ENCODE data around the gene ZNF622.
"Not testable (repeated sequence)": the region's sequence is repeated elsewhere in the genome, so short reads cannot be mapped to it uniquely, and the experiment has no call there.

The ZNF622 gene

DNA sequence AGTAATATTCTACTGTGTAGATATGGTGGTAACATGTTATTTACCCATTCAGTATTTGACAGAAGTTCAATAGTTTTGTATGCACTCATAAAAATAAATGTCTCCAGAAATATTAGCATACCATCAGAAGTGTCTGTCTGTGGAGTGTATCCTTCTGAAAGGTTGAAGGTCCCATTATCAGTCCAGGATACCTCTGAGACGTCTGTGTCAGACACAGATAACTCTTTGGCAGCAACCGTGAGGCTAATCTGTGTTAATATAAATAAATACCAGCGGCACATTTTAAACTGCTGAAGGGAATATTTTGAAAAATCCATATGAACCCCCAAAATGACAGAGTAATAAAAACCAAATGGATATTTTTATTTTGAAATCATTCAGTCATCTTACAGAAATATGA is 11.9 kb upstream of the ZNF622 start:
- DNase-seq: no peak

DNA sequence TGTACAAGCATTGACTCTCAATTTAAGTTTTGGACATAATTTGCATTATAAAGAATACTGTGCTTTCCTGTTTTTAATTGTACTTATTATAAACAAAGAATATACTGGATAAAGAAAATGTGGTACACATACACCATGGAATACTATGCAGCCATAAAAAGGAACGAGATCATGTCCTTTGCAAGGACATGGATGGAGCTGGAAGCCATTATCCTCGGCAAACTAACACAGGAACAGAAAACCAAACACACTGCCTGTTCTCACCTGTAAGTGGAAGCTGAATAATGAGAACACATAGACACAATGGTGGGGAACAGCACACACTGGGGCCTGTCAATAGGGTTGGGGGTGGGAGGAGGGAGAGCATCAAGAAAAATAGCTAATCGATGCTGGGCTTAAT is 10.8 kb upstream of the ZNF622 start:
- not testable (repeated sequence) for DNase-seq

DNA sequence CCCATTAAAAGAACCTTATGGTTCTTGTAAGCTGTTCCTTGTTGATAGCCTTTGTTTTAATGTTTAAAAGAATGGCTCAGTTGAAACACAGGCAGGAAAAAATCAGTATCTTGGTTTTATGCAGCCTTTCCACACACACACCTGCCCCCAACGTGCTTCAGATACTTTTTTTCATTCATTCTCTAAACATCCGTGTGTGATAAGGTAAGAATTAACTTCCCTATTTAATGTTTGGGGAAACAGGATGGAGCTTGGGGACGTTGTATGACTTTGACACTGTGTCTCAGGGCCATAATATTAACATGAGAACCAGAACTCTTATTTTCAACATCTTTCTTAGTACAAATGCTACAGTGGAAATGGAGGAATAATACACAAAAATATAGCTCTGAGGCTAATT is 5.8 kb upstream of the ZNF622 start:
- DNase-seq: no peak

DNA sequence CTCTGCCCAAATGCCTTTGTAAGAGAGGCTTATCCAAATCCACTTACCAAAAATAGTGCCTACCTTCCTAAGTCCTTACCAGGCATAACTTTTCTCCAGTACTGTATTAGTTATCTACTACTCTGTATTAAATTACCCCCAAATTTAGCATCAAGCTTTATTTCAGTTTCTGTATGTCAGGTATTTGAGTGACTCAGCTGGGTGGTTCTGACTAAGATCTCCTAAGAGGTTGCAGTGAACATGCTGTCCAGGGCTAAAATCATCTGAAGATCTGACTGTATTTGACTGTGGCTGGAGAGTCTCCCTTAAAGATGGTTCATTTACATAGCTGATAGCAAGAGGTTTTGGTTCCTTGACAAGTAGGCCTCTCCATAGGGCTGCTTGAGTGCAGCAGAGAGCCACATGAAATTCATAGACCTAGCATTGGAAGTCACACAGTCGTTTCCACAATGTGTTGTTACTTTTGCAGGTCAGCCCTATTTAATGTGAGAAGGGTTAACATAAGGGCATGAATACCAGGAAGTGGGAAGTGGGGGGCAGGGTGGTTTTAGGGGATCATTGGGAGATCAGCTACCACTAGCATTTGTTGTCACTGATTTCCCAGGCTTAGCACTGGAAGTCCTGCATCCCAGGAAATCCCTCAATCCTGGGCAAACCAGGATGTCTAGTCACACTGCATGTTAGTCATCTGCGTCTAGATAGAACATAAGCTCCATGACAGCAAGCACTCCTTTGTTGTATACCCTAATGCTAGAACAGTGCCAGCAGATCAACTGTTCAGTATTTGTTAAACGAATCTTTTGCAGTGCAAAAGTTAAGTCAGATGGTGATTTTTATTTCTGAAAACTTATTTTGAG is 2.0 kb upstream of the ZNF622 start:
- DNase-seq: peak; percentile 64

DNA sequence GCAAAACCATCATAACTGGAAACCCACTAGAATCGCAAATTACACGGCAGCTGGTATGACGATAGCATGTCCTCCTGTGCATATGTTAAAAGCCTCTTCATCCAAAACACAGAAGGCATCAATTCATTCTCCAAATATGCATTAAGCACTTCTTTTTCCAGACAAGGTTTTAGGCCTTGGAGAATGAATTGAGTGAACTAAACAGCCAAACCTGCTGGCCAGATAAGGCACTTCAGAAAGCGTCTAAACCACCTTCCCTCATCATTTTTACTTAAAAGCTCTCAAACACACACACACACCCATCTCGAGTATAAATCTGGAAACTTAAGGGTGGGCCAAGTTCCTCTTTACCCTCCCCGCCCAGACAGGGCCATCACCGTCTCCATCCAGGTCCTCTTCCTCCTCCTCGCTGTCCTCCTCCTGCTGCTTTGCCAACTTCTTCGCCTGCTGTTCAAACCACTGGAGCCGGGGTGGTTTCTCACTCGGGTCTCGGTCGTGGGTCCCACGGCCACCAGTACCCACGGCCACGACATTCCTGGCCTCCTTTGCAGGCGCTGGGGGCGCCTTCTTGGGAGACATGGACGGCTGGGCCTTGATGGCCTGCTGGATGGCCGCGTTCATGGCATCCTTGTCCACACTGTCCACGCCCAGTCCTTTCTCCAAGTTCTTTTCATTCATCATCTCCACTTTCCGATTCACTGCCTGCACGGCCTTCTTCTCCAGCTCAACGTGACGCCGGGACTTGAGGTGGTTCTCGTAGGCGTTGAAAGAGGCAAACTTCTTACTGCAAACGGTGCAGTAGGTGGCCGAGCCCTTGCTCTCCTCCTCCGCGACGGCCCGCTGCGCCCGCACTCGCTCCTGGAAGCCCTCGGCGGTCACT is 696 bp downstream of the ZNF622 start:
- peak; percentile 34 for DNase-seq

- DNase-seq: peak; percentile 90
These were observed 1.4 kb downstream of the ZNF622 start for GRCh38 chr5:16464231-16464630.

GRCh38 chr5:16461782-16462181 is 3.8 kb downstream of the ZNF622 start:
- DNase-seq: no peak

GRCh38 chr5:16461026-16461425 is 4.6 kb downstream of the ZNF622 start:
- DNase-seq: no peak

DNA sequence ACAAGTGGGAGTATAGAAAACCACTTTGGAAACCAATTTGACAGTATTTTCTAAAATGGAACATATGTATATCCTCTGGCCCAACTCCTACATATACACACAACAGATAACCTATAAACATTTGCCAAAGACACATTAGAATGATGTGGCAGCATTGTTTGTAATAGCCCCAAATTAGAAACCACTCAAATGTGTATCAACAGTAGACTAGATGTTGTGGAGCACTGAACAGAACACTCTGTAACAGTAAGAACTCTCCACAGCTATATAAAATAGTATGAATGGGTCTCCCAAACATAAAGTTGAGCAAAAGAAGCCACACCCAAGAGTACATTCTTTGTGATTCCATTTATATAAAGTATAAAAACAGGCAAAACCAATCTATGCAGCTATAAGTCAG is 6.1 kb downstream of the ZNF622 start:
- no peak for DNase-seq

GRCh38 chr5:16457853-16458252 is 7.7 kb downstream of the ZNF622 start:
- DNase-seq: no peak

- DNase-seq: peak; percentile 19
These were observed 8.1 kb downstream of the ZNF622 start for GRCh38 chr5:16457451-16457850.

GRCh38 chr5:16456103-16456832 is 9.3 kb downstream of the ZNF622 start:
- peak; percentile 81 for DNase-seq

DNA sequence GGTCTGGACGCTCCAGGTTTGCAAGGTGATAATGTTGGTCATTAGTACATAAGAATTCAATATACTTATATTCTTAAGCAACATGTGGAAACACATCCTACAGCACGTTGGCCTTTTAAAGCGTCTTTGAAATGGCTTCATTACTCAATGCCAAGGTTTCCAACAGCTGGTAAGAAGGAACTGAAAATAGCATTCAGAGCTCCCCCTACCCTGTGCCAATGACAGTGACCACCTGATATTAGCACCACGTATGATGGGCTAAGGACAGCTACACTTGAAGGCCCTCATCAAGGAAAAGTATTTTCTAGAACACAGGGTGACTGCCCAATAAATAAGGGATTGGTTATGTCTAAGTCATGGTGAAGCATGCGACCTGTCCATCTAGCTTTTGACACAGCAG is 9.9 kb downstream of the ZNF622 start:
- no peak for DNase-seq

DNA sequence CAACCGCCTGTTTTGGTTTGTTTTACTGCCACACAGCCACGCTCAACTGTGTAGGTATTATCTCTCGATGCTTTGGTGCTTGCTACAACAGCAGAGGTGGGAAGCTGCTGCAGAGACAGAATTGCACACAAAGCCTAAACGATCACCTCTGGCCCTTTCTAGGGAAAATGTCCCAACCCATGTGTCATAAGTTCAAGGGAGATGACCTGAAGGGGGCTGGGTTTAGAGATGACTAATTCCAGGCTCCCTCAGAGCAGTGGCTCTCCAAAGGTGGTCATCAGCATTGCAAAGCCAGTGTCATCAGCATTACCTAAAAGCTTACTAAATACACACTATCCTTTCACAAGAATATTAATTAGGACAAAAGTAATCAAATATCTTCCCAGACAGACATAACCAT is 10.9 kb downstream of the ZNF622 start:
- no peak for DNase-seq

DNA sequence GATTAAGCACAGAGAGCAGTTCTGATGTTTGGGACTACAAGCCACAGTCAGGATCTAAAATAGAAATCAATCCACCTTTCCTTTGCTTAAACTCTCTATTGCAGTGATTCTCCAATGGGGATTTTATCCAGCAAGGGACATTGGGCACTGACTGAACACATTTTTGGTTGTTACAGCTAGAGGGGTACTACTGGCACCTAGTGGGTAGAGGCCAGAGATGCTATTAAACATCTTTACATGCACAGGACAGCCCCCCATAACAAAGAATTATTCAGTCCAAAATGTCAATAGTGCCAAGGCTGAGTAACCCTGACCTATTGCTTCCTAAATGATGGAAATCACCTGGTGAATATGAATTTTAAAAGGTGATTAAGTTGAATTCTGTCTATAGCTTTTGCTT is 12.0 kb downstream of the ZNF622 start:
- peak; percentile 22 for DNase-seq

DNA sequence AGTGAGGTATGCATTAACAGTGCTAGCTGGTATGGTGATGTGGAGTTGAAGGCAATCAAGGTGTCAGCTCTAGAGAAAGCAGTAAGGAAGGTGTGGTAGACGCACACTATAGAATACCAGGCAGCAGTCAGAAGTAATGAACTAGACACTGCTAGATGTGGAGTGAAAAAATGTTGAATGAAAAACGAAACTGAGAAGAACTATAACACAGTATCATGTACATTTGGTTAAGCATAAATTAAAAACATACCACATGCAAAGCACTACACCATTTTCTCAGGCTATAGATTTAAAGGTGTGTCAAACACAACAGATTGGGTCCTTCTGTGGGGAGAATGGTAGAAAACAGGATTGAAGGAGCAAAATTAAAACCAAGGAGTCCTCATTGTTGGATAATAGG is 15.4 kb downstream of the ZNF622 start:
- DNase-seq: no peak

DNA sequence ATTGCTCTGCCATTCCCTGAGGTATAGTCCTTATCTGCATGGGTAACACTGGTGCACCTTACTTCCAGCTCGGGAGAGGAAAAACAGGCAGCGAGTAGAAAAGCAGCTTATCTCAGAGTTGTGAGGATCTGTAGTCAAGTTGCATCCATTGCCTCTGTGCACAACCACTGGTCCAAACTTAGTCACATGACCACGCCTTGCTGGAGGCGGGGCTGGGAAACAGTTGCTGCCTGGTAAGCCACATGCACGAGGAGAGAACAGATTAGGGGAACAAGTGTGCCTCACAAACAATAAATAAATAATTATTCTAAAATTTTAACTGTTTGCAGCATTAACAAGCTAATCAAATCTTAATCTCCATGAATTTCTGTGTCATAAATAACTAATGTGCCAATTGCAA is 18.6 kb downstream of the ZNF622 start:
- DNase-seq: peak; percentile 83

DNA sequence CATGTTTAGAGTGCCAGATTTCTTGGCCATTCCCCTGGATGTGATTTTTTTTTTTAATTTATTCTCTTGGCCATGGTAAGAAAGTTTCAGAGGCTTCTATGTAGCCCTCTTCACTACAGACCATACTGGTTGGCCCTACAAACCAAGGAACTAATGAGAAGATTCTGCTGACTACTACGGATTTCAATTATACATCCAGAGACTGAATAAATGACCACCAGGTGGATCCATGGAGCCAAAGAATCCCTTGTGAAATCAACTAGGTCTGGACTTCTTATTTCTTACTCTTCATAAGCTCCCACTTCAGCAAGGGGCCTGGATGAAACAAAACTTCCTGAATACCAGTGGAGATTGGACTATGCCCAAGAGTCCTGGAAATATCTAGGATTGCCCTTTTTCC is 27.6 kb downstream of the ZNF622 start:
- DNase-seq: peak; percentile 4

DNA sequence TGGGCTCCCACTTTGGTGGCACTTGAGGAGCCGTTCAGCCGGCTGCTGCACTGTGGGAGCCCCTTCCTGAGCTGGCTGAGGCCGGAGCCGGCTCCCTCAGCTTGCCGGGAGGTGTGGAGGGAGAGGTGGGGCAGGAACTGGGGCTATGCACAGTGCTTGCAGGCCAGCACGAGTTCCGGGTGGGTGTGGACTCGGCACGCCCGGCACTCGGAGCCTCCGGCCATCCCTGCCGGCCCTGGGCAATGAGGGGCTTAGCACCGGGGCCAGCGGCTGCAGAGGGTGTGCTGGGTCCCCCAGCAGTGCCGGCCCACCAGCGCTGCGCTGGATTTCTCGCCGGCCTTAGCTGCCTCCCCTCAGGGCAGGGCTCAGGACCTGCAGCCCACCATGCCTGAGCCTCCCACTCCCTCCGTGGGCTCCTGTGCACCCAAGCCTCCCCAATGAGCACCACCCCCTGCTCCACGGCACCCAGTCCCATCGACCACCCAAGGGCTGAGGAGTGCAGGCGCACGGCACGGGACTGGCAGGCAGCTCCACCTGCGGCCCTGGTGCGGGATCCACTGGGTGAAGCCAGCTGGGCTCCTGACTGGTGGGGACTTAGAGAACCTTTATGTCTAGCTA is 29.4 kb downstream of the ZNF622 start:
- DNase-seq: not testable (repeated sequence)

DNA sequence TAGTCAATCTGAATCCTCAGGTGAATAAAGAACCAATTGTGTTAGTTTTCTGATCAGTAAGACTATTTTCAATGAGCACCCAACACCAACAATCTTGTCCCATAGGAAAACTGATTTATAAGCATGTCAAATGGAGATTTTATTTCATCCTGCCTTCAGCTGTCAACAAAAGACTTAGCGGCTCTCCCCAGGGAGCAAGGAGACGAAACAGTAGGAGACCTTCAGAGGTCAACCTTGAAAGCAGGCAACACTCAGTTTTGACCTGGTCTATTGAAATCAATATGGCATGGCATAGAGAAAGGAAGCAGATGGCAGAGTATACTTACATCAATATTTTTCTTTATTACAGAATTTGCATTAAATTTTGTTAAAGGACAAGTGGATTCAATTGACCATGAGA is 34.1 kb downstream of the ZNF622 start:
- peak; percentile 61 for DNase-seq

DNA sequence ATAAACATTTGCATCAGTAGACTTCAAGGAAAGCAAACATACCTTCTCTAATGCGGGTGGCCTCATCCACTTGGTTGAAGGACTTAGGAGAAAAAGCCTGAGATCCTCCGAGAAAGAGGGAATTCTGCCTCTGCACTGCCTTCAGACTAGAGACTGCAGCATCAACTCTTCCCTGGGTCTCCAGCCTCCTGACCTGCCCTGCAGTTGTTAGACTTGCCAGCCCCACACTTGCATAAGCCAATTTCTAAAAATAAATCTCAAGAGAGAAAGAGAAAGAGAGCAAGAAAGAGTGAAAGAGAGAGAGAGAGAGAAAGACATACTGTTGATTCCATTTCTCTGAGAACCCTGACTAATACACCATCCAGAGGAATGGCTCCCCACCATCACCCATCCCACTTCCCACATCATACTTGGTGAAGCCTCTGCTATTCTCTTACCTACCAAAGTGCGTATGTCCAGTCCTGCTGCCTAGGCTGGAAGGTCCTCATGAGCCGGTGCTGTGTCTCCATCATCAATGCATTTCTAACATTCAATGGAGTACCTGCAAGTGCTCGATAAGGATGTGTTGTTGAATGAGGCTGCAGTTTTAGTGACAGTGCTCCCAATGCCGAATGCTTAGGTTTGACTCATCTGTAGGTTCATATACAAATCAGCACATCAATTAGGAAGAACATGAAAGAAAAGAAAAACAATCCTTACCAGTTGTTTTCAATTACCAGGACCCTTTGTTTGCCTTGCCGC is 35.1 kb downstream of the ZNF622 start:
- DNase-seq: no peak

DNA sequence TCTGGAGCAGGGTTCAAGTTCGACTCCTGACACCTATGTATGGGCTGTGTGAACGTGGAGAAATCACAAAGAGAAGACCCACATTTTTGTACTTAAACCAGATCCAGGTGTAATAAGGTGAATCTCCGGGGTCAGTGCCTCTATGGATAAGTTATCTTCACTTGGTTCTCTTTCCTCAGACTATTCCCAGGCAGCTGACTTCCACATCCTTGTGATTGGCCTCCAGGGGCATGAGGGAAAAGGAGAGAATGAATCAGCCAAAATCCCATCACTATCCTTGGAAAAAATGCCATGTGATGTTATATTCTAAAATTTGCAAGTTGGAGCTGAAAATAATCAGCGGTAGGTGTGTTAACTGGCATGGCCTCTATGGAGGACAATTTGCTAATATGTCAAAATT is 37.2 kb downstream of the ZNF622 start:
- no peak for DNase-seq
